ENCODE measurements around the gene EHMT2.

GRCh38 chr6:31897612-31898382 lies at the start of gene EHMT2:
- no peak for TF ChIP-seq SP1 (IDR thresholded peaks at IDR 0.05)
- TF ChIP-seq CTCF (IDR thresholded peaks at IDR 0.05; ENCODE audit: low read depth, low read length, missing input control) = peak; percentile 28
- TF ChIP-seq RXRA (IDR thresholded peaks at IDR 0.05) = no peak
- peak in 1 of 2 donors; percentile 14 for TF ChIP-seq RAD21 (IDR thresholded peaks at IDR 0.05)
- TF ChIP-seq YY1 (IDR thresholded peaks at IDR 0.05) = peak; percentile 65
- no peak for TF ChIP-seq GABPA (IDR thresholded peaks at IDR 0.05 in 1 of 2, conservative IDR thresholded peaks at IDR 0.05 in 1 of 2)

Measured in liver (tissue), 3 donors.